Mesenchymal stem cell (in vitro differentiated cells and primary cell): ENCODE results near the gene PLEKHG7.
A peak's percentile ranks its signal among the peaks of the same experiment; 100 is the strongest.

Experiments
- DNase-seq: peaks from one replicate; pipeline ENCODE4 v3.0.0-alpha.2; 2013
- H2AFZ ChIP-seq: one replicate; pipeline ENCODE4 v1.6.1; 2013; ENCODE audit warnings: low read depth, mild to moderate bottlenecking, control low read depth, inconsistent platforms, low read length, moderate library complexity
- H2AK5ac ChIP-seq: 2 replicates; pipeline ENCODE4 v1.6.1; 2013; ENCODE audit warnings: low read length, moderate library complexity, mild to moderate bottlenecking, inconsistent platforms; ENCODE audit not compliant: severe bottlenecking
- H2BK120ac ChIP-seq: one replicate; pipeline ENCODE4 v1.6.1; 2013; ENCODE audit warnings: low read depth, mild to moderate bottlenecking, inconsistent platforms, low read length, moderate library complexity
- H2BK12ac ChIP-seq, 2 experiments: one replicate each; pipeline ENCODE4 v1.6.1; 2013; ENCODE audit warnings: inconsistent platforms in 2 of 2, low read length in 2 of 2, mild to moderate bottlenecking in 2 of 2, moderate library complexity in 2 of 2, control low read depth in 1 of 2
- H2BK15ac ChIP-seq: one replicate; pipeline ENCODE4 v1.6.1; 2013; ENCODE audit warnings: mild to moderate bottlenecking, low read depth, inconsistent platforms; ENCODE audit not compliant: poor library complexity, severe bottlenecking
- H2BK5ac ChIP-seq: 2 replicates; pipeline ENCODE4 v1.6.1; 2013; ENCODE audit warnings: low read depth, mild to moderate bottlenecking, low read length, control low read depth, inconsistent platforms; ENCODE audit not compliant: poor library complexity, severe bottlenecking
- H3K14ac ChIP-seq, 2 experiments: one replicate each; pipeline ENCODE4 v1.6.1; 2013; ENCODE audit warnings: inconsistent platforms in 2 of 2, low read length in 2 of 2, control low read depth in 1 of 2, mild to moderate bottlenecking in 1 of 2, moderate library complexity in 1 of 2
- H3K18ac ChIP-seq, 2 experiments: one replicate each; pipeline ENCODE4 v1.6.1; 2013; ENCODE audit warnings: inconsistent platforms in 2 of 2, low read length in 2 of 2, control low read depth in 1 of 2, low read depth in 1 of 2, mild to moderate bottlenecking in 1 of 2
- H3K23ac ChIP-seq, 2 experiments: one replicate each; pipeline ENCODE4 v1.6.1; 2013; ENCODE audit warnings: inconsistent platforms in 2 of 2, low read length in 2 of 2, mild to moderate bottlenecking in 2 of 2, moderate library complexity in 2 of 2, control low read depth in 1 of 2
- H3K27ac ChIP-seq: 2 replicates; pipeline ENCODE4 v1.5.1; 2013; ENCODE audit warnings: mild to moderate bottlenecking, moderate library complexity, low read length, control low read depth, inconsistent platforms; ENCODE audit not compliant: poor library complexity, severe bottlenecking
- H3K27me3 ChIP-seq, 2 experiments: 2 replicates each; pipeline versions ENCODE4 v1.6.1 to v1.7.0; 2013; ENCODE audit warnings: low read length in 2 of 2, mild to moderate bottlenecking in 2 of 2, moderate library complexity in 2 of 2, control low read depth in 1 of 2, inconsistent platforms in 1 of 2; ENCODE audit not compliant: control insufficient read depth in 1 of 2, insufficient read depth in 1 of 2
- H3K36me3 ChIP-seq, 2 experiments: 2 replicates each; pipeline versions ENCODE4 v1.6.1 to v1.7.0; 2013; ENCODE audit warnings: low read length in 2 of 2, control low read depth in 1 of 2, inconsistent platforms in 1 of 2, low read depth in 1 of 2, mild to moderate bottlenecking in 1 of 2; ENCODE audit not compliant: insufficient read depth in 2 of 2, control insufficient read depth in 1 of 2
- H3K4ac ChIP-seq, 2 experiments: one replicate each; pipeline ENCODE4 v1.6.1; 2013; ENCODE audit warnings: inconsistent platforms in 2 of 2, low read length in 2 of 2, mild to moderate bottlenecking in 2 of 2, moderate library complexity in 2 of 2, control low read depth in 1 of 2, low read depth in 1 of 2
- H3K4me1 ChIP-seq: 2 replicates; pipeline ENCODE4 v1.6.1; 2013; ENCODE audit warnings: low read depth, low read length, control low read depth; ENCODE audit not compliant: control insufficient read depth, insufficient read depth
- H3K4me2 ChIP-seq: 2 replicates; pipeline ENCODE4 v1.6.1; 2013; ENCODE audit warnings: low read length, mild to moderate bottlenecking, inconsistent platforms; ENCODE audit not compliant: poor library complexity, severe bottlenecking
- H3K4me3 ChIP-seq, 2 experiments: 2 replicates each; pipeline versions ENCODE4 v1.5.1 to v1.7.0; 2013; ENCODE audit warnings: low read length in 2 of 2, mild to moderate bottlenecking in 2 of 2, control low read depth in 1 of 2, low read depth in 1 of 2; ENCODE audit not compliant: insufficient read depth in 1 of 2
- H3K79me1 ChIP-seq: replicated peaks from 2 replicates; pipeline ENCODE4 v1.6.1; 2013; ENCODE audit warnings: mild to moderate bottlenecking, control low read depth, low read length, inconsistent platforms; ENCODE audit not compliant: poor library complexity, severe bottlenecking
- H3K9ac ChIP-seq: 2 replicates; pipeline ENCODE4 v1.7.0; 2013; ENCODE audit warnings: mild to moderate bottlenecking, low read length, moderate library complexity
- H3K9me3 ChIP-seq: 2 replicates; pipeline ENCODE4 v1.7.0; 2013; ENCODE audit warnings: mild to moderate bottlenecking, low read length; ENCODE audit not compliant: control insufficient read depth
- H4K8ac ChIP-seq: one replicate; pipeline ENCODE4 v1.6.1; 2013; ENCODE audit warnings: inconsistent platforms, mild to moderate bottlenecking, low read length, moderate library complexity
- H4K91ac ChIP-seq: one replicate; pipeline ENCODE4 v1.6.1; 2013; ENCODE audit warnings: mild to moderate bottlenecking, low read length, inconsistent platforms
- WGBS: methylation state at CpG from one replicate; pipeline ENCODE4 v1.1.7; 2013; ENCODE audit warnings: mixed read lengths; 5-methylcytosine and 5-hydroxymethylcytosine counted together

The PLEKHG7 gene

GRCh38 chr12:92695056-92695455, 7.7 kb upstream of the PLEKHG7 start:
- Histone ChIP-seq H3K23ac (no peak overlapping the region), H3K79me1 (no peaks in the 10 kb centered on the region), H2BK5ac (no peak overlapping the region), H3K18ac (no peak overlapping the region), H3K4me2 (no peak overlapping the region), H3K4me1 (no peaks in the 10 kb centered on the region), H2AK5ac (no peak overlapping the region), H3K4ac (no peak overlapping the region), H4K8ac (no peak overlapping the region), H3K4me3 (no peak overlapping the region), H2BK12ac (no peak overlapping the region), H2BK120ac (no peak overlapping the region), H3K9ac (no peak overlapping the region), H4K91ac (no peak overlapping the region), H3K36me3 (no peaks in the 10 kb centered on the region), H3K9me3 (no peaks in the 10 kb centered on the region), H2AFZ (no peak overlapping the region), H2BK15ac (no peak overlapping the region), H3K27me3 (no peaks in the 10 kb centered on the region), H3K14ac (no peak overlapping the region), H3K27ac (no peak overlapping the region)
- DNase-seq = no peak
- 82% methylated on average over 4 of the region's 5 CpGs for WGBS

DNA sequence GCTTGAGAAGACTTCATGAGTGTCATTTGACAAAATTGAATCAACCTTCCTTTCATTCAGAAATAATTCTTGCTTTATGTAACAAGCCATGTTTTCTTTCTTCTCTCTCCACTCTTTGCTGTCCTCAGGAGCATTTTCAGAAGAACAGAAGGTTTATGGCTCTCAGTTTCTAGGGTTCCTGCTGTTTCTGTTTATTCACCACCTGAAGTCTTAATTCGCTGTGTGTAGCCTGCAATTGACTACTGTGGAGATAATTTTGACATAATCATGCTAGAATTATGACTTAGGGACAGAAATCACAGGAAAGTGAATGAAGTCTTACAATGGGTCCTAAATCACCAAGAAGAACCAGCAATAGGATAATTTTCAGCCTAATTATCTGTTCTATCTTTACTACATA, 7.2 kb upstream of the PLEKHG7 start:
- 86% methylated on average over 1 of the region's 1 CpG for WGBS
- Histone ChIP-seq H3K36me3 (no peaks in the 10 kb centered on the region), H4K8ac (no peak overlapping the region), H3K18ac (no peak overlapping the region), H2AK5ac (no peak overlapping the region), H2BK15ac (no peak overlapping the region), H3K27me3 (no peaks in the 10 kb centered on the region), H3K23ac (no peak overlapping the region), H2AFZ (no peak overlapping the region), H2BK12ac (no peak overlapping the region), H3K4ac (no peak overlapping the region), H2BK5ac (no peak overlapping the region), H3K79me1 (no peaks in the 10 kb centered on the region), H3K4me1 (no peaks in the 10 kb centered on the region), H3K9me3 (no peaks in the 10 kb centered on the region), H3K4me3 (no peak overlapping the region), H2BK120ac (no peak overlapping the region), H4K91ac (no peak overlapping the region), H3K4me2 (no peak overlapping the region), H3K14ac (no peak overlapping the region), H3K9ac (no peak overlapping the region), H3K27ac (no peak overlapping the region)
- DNase-seq = no peak

DNA sequence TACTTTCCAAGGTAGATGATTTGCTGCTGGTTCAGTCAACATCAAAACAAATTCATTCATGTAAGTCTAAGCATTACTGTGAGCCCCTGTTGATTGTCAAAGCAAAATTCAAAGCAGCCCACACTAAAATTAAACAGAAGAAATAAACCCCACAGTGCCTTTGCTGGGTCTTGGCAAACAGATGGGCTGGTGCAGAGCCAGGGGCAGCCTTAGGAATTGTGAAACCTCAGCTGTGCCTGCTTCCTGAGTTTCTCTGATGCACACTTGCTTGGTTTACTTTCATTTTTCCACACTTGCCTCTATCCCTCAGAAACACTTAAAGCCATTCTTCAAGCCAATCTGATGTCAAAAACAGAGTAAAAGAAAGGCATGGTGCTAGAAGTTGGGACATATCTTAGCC, 6.6 kb upstream of the PLEKHG7 start:
- no peak overlapping the region for H4K8ac ChIP-seq
- no peaks in the 10 kb centered on the region for H3K4me1 ChIP-seq
- H3K79me1 ChIP-seq = no peaks in the 10 kb centered on the region
- H3K4me3 ChIP-seq = no peak overlapping the region
- no peak overlapping the region for H2BK12ac ChIP-seq
- no peak overlapping the region for H2BK120ac ChIP-seq
- no peak overlapping the region for H3K27ac ChIP-seq
- H3K9ac ChIP-seq = peak overlapping the region; percentile 13
- DNase-seq = peak; percentile 54
- no peak overlapping the region for H2BK15ac ChIP-seq
- no peak overlapping the region for H2AK5ac ChIP-seq
- H3K14ac ChIP-seq = no peak overlapping the region
- no peak overlapping the region for H2AFZ ChIP-seq
- H3K36me3 ChIP-seq = no peaks in the 10 kb centered on the region
- H3K23ac ChIP-seq = no peak overlapping the region
- H4K91ac ChIP-seq = no peak overlapping the region
- no peak overlapping the region for H2BK5ac ChIP-seq
- H3K9me3 ChIP-seq = no peaks in the 10 kb centered on the region
- no peak overlapping the region for H3K18ac ChIP-seq
- H3K4ac ChIP-seq = no peak overlapping the region
- H3K4me2 ChIP-seq = no peak overlapping the region
- no peaks in the 10 kb centered on the region for H3K27me3 ChIP-seq

- no peak for DNase-seq
- no peaks in the 10 kb centered on the region for H3K27me3 ChIP-seq
Measured at GRCh38 chr12:92698474-92698873, 4.3 kb upstream of the PLEKHG7 start.

More at GRCh38 chr12:92698474-92698873, 4.3 kb upstream of the PLEKHG7 start:
- Histone ChIP-seq H2BK12ac (no peak overlapping the region), H3K9ac (no peak overlapping the region), H4K8ac (no peak overlapping the region), H2BK15ac (no peak overlapping the region), H3K79me1 (no peaks in the 10 kb centered on the region), H3K4me2 (no peak overlapping the region), H3K36me3 (no peaks in the 10 kb centered on the region), H3K4me1 (peaks cover 3% of the 10 kb centered on the region), H2AK5ac (no peak overlapping the region), H2BK5ac (no peak overlapping the region), H3K27ac (no peak overlapping the region), H3K4ac (no peak overlapping the region), H3K4me3 (no peak overlapping the region), H3K23ac (no peak overlapping the region), H2BK120ac (no peak overlapping the region), H3K9me3 (no peaks in the 10 kb centered on the region), H4K91ac (no peak overlapping the region), H3K18ac (no peak overlapping the region), H2AFZ (no peak overlapping the region), H3K14ac (no peak overlapping the region)
